GM23338 (cell line): ENCODE results near the gene SMYD1. TPM values are rescaled to one million over a fixed set of nuclear protein-coding genes. Genes with fewer than 3 reads are reported as not detected.

Experiments
- ATAC-seq: fragments of 200-7000 bp; cut with Tn5 transposase; 3 replicates; pipeline ENCODE4 v1.9.1; 2020
- DNase-seq: peaks from one replicate; pipeline ENCODE4 v3.0.0-alpha.2; 2015; ENCODE audit warnings: low spot score
- H2AFZ ChIP-seq: fragments of 200-600 bp; sonication (generic); 2 replicates; pipeline ENCODE4 v1.8.0; 2016; ENCODE audit warnings: antibody characterized with exemption, mild to moderate bottlenecking, moderate library complexity
- H3F3A ChIP-seq: fragments of 200-600 bp; sonication (generic); replicated peaks from 2 replicates; pipeline ENCODE4 v1.8.0; 2017; ENCODE audit warnings: antibody characterized with exemption, mixed run types, low read depth
- H3K27ac ChIP-seq: fragments of 200-600 bp; sonication (generic); 2 replicates; pipeline ENCODE4 v1.6.1; 2016; ENCODE audit warnings: low read depth
- H3K27me3 ChIP-seq: fragments of 200-600 bp; sonication (generic); 2 replicates; pipeline ENCODE4 v1.8.0; 2016; ENCODE audit warnings: mild to moderate bottlenecking, mixed run types, moderate library complexity; ENCODE audit not compliant: insufficient read depth
- H3K36me3 ChIP-seq: fragments of 200-600 bp; sonication (generic); 2 replicates; pipeline ENCODE4 v1.8.0; 2016; ENCODE audit warnings: mild to moderate bottlenecking; ENCODE audit not compliant: insufficient read depth
- H3K4me1 ChIP-seq: fragments of 200-600 bp; sonication (generic); 2 replicates; pipeline ENCODE4 v1.8.0; 2016; ENCODE audit warnings: mild to moderate bottlenecking, moderate library complexity; ENCODE audit not compliant: insufficient read depth
- H3K4me2 ChIP-seq: fragments of 200-600 bp; sonication (generic); 2 replicates; pipeline ENCODE4 v1.7.1; 2017; ENCODE audit warnings: mixed run types
- H3K4me3 ChIP-seq: fragments of 200-600 bp; sonication (generic); 2 replicates; pipeline ENCODE4 v1.6.1; 2016; ENCODE audit warnings: mixed run types
- H3K79me2 ChIP-seq: fragments of 200-600 bp; sonication (generic); replicated peaks from 2 replicates; pipeline ENCODE4 v1.8.0; 2017; ENCODE audit warnings: mild to moderate bottlenecking; ENCODE audit not compliant: insufficient read depth
- H3K9me2 ChIP-seq: fragments of 200-600 bp; sonication (generic); 2 replicates; pipeline ENCODE4 v1.8.0; 2017; ENCODE audit not compliant: insufficient read depth
- H4K20me1 ChIP-seq: fragments of 200-600 bp; sonication (generic); replicated peaks from 2 replicates; pipeline ENCODE4 v1.8.0; 2017; ENCODE audit warnings: mild to moderate bottlenecking; ENCODE audit not compliant: insufficient read depth
- H3K27ac Mint-ChIP-seq: 2 replicates; pipeline ENCODE4 v1.8.0; 2020; ENCODE audit warnings: inconsistent platforms, mild to moderate bottlenecking, moderate library complexity, mixed read lengths
- H3K27me3 Mint-ChIP-seq: 3 replicates; pipeline ENCODE4 v1.8.0; 2022; ENCODE audit warnings: low read depth, mild to moderate bottlenecking, moderate library complexity, mixed read lengths, inconsistent platforms; ENCODE audit not compliant: insufficient read depth, poor library complexity
- H3K36me3 Mint-ChIP-seq: 3 replicates; pipeline ENCODE4 v1.8.0; 2021; ENCODE audit warnings: low read depth, mild to moderate bottlenecking, inconsistent platforms, moderate library complexity, mixed read lengths
- H3K4me1 Mint-ChIP-seq: 3 replicates; pipeline ENCODE4 v1.8.0; 2020; ENCODE audit warnings: mild to moderate bottlenecking, inconsistent platforms, mixed read lengths
- H3K4me3 Mint-ChIP-seq: 3 replicates; pipeline ENCODE4 v1.8.0; 2021; ENCODE audit warnings: moderate library complexity, mild to moderate bottlenecking, inconsistent platforms, mixed read lengths
- H3K9me3 Mint-ChIP-seq: 3 replicates; pipeline ENCODE4 v1.8.0; 2020; ENCODE audit warnings: moderate library complexity, mild to moderate bottlenecking, inconsistent platforms, mixed read lengths
- NANOG ChIP-seq: IDR thresholded peaks from 2 replicates; pipeline ENCODE4 v1.6.1; 2016; ENCODE audit warnings: antibody characterized with exemption, borderline replicate concordance
- POLR2AphosphoS5 ChIP-seq: IDR thresholded peaks from 2 replicates; pipeline ENCODE4 v1.6.1; 2016; ENCODE audit warnings: antibody characterized with exemption, low read depth
- polyA plus RNA-seq: library from polyadenylated mRNA; unstranded; fragments of >200 nt; fragmentation: Nextera tagmentation; extraction: Ambion mirVana; gene quantifications from 2 replicates; pipeline ENCODE4 v1.2.1, GENCODE V29; 2016
- total RNA-seq: library from RNA; depleted of rRNA; stranded (reverse); fragments of >200 nt; shearing (Covaris generic); gene quantifications from 2 replicates; pipeline ENCODE4 v1.2.3, GENCODE V29; 2014
- TF ChIP-seq, protein P1 (sequence below), 2 experiments: fragments of 200-600 bp in 1 of 2; sonication (generic) in 1 of 2; conservative IDR thresholded peaks; 2 replicates each; pipeline versions ENCODE4 v1.5.1 to v1.6.1; 2016 to 2017; ENCODE audit warnings: antibody characterized with exemption in 2 of 2, low read depth in 2 of 2, mild to moderate bottlenecking in 2 of 2, moderate library complexity in 1 of 2
- TF ChIP-seq, protein P2 (sequence below): IDR thresholded peaks from 2 replicates; pipeline ENCODE4 v1.6.1; 2016; ENCODE audit warnings: antibody characterized with exemption

The SMYD1 gene
- total and polyA plus RNA-seq, 2 experiments from 2014 or later = 0.07 TPM; not detected in 1

DNA sequence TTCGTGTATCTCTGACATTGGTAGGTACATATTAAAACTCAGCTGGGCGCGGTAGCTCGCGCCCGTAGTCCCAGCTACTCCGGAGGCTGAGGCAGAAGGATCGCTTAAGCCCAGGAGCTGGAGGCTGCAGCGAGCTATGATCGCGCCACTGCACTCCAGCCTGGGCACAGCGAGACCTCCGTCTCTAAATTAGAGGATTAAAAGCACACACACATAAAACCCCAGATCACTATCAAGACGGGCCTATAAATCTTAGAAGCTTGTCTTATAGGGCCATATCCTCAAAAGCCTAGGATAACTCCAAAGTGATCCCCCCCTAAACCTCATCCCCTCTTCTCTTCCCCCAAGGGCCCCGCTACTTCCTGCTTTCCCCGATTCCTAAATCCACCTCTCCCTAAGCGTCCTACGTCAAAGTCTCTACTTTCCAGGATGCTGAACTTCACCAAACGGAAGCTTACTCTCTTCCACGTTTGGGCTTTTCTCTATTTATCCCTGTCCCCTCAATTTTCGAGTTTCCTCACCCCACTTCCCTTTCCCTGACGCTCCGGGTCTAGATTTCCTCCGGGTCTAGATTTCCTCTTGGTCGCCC, 12.7 kb upstream of the SMYD1 start:
- ATAC-seq = peak; percentile 19

DNA sequence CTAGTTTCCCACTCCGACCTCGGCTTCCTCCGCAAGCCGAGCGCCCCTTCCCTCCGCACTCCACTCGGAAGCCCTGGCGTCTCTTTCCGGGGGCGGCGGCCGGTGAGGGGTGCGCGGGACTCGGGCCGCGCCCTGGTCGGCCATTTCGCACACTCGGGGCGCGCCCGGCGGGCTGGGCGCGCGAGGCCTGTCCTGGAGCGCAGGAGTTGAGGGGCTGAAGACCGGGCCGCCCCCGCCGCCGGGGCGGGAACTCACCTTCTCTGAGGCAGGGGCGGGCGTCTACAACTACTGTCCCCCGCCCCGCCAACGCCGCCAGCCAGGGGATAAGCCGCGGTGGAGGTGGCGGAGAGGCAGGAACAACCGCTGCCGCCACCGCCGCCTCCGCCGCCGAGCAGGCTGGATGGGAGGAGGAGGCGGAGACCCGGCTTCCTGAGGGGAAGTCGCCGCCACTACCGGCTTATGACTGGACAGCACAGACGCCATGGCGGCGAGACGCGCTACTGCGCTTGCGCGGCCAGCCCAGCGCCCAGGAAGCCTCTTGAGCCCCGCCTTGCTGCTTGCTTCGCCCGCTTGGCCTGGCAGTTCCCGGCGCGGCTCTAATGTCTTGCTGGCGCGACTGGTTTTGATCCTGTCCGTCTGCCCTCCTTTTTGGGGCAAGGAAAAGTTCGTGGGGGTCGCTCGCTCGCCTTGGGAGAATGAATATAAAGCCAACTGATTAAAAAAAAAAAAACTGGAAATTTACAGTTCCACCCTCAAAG, 12.1 kb upstream of the SMYD1 start, which contains the start of gene KRCC1:
Gene KRCC1, minus strand, starts transcription at position 413 of the 758 bp plus-strand sequence. CDS start 27,220 bp downstream, outside the sequence.
- H3K9me2 ChIP-seq = no peaks in the 10 kb centered on the region
- no peaks in the 10 kb centered on the region for H3K27me3 ChIP-seq
- H3K36me3 ChIP-seq = no peaks in the 10 kb centered on the region
- H3K4me1 Mint-ChIP-seq = peaks cover 20% of the 10 kb centered on the region
- H3K4me3 ChIP-seq = peak within 1 kb of the TSS; percentile 92
- peak within 1 kb of the TSS; percentile 84 for H3K4me2 ChIP-seq
- DNase-seq (peak; percentile 95), ATAC-seq (peak; percentile 91)
- H3F3A ChIP-seq = no peaks in the 10 kb centered on the region
- peaks cover 11% of the 10 kb centered on the region for H3K4me1 ChIP-seq
- peak; percentile 91 for TF ChIP-seq POLR2AphosphoS5
- TF ChIP-seq, protein P1, sequence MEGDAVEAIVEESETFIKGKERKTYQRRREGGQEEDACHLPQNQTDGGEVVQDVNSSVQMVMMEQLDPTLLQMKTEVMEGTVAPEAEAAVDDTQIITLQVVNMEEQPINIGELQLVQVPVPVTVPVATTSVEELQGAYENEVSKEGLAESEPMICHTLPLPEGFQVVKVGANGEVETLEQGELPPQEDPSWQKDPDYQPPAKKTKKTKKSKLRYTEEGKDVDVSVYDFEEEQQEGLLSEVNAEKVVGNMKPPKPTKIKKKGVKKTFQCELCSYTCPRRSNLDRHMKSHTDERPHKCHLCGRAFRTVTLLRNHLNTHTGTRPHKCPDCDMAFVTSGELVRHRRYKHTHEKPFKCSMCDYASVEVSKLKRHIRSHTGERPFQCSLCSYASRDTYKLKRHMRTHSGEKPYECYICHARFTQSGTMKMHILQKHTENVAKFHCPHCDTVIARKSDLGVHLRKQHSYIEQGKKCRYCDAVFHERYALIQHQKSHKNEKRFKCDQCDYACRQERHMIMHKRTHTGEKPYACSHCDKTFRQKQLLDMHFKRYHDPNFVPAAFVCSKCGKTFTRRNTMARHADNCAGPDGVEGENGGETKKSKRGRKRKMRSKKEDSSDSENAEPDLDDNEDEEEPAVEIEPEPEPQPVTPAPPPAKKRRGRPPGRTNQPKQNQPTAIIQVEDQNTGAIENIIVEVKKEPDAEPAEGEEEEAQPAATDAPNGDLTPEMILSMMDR (conservative IDR thresholded peaks at IDR 0.05; ENCODE audit: low read depth in 2 of 2) = no peak
- TF ChIP-seq, protein P2, sequence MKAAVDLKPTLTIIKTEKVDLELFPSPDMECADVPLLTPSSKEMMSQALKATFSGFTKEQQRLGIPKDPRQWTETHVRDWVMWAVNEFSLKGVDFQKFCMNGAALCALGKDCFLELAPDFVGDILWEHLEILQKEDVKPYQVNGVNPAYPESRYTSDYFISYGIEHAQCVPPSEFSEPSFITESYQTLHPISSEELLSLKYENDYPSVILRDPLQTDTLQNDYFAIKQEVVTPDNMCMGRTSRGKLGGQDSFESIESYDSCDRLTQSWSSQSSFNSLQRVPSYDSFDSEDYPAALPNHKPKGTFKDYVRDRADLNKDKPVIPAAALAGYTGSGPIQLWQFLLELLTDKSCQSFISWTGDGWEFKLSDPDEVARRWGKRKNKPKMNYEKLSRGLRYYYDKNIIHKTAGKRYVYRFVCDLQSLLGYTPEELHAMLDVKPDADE = peak; percentile 43; the same call in 1 of the 2 replicates
- H3K9me3 Mint-ChIP-seq = peaks cover 2% of the 10 kb centered on the region; the same call in 1 of the 3 replicates
- peaks cover 29% of the 10 kb centered on the region for H3K79me2 ChIP-seq
- peak within 1 kb of the TSS; percentile 93 for H2AFZ ChIP-seq
- peak within 1 kb of the TSS; percentile 97 for H3K4me3 Mint-ChIP-seq
- peak within 1 kb of the TSS; percentile 86 for H3K27ac ChIP-seq
- H3K27me3 Mint-ChIP-seq = peaks cover 7% of the 10 kb centered on the region
- H3K27ac Mint-ChIP-seq = peak within 1 kb of the TSS; percentile 95
- peaks cover 5% of the 10 kb centered on the region; the same call in 1 of the 2 replicates for H4K20me1 ChIP-seq
- H3K36me3 Mint-ChIP-seq = peaks cover 3% of the 10 kb centered on the region; the same call in 1 of the 3 replicates

More for the DNA sequence above, 12.7 kb upstream of the SMYD1 start:
- peaks cover 29% of the 10 kb centered on the region for H3K79me2 ChIP-seq
- Mint-ChIP-seq H3K4me1 (peaks cover 20% of the 10 kb centered on the region), H3K9me3 (peaks cover 2% of the 10 kb centered on the region; the same call in 1 of the 3 replicates), H3K4me3 (peak overlapping the region; percentile 97), H3K36me3 (peaks cover 3% of the 10 kb centered on the region; the same call in 1 of the 3 replicates), H3K27ac (peak overlapping the region; percentile 93), H3K27me3 (peaks cover 7% of the 10 kb centered on the region)
- peak; percentile 54 for DNase-seq
- TF ChIP-seq NANOG = no peak
- no peak for TF ChIP-seq POLR2AphosphoS5
- H3K36me3 ChIP-seq = no peaks in the 10 kb centered on the region
- H3K4me3 ChIP-seq = peak overlapping the region; percentile 92
- H3K4me1 ChIP-seq = peaks cover 11% of the 10 kb centered on the region
- H3K27me3 ChIP-seq = no peaks in the 10 kb centered on the region
- H2AFZ ChIP-seq = peak overlapping the region; percentile 93
- H3K9me2 ChIP-seq = no peaks in the 10 kb centered on the region
- peak overlapping the region; percentile 86 for H3K27ac ChIP-seq
- peaks cover 5% of the 10 kb centered on the region; the same call in 1 of the 2 replicates for H4K20me1 ChIP-seq
- H3F3A ChIP-seq = no peaks in the 10 kb centered on the region
- peak overlapping the region; percentile 84 for H3K4me2 ChIP-seq
